ENCODE data around the gene DUXB. TPM values are rescaled to one million over a fixed set of nuclear protein-coding genes. Genes with fewer than 3 reads are reported as not detected.

The DUXB gene
- total and polyA plus RNA-seq, 4 donors = 0.42 TPM; not detected in 3

DNA sequence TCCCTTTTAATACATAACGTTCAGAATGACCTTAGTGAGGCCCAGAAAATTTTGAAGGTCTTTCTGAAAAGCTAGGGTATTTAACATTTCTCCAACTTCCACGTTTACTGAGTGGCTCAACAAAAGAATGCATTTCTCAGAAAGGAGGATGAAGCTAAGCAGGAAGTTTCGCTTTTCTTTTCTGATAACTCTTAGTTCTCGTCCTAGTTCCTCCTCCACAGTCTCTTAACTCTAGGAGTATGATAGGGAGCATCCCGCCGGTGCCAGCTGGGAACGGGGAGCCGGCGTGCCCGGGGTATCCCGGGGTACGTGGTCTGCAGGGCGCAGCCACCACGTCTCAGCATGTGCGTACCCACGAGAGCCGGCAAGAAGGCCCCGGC, 54.2 kb downstream of the DUXB start:
- Histone ChIP-seq H3K27me3 (ENCODE audit: control insufficient read depth in 4 of 4, insufficient read depth in 4 of 4, low read length in 3 of 4) (no peaks in the 10 kb centered on the region), H3K9me3 (ENCODE audit: control insufficient read depth in 4 of 4, low read length in 3 of 4) (no peaks in the 10 kb centered on the region), H3K36me3 (ENCODE audit: control insufficient read depth in 4 of 4, insufficient read depth in 3 of 4, low read depth in 1 of 4, low read length in 3 of 4) (peaks cover 0 to 16% (median 2%) of the 10 kb centered on the region in 4 donors), H3K27ac (ENCODE audit: low read depth in 1 of 2, low read length in 2 of 2) (peak overlapping the region; percentile 87 to 91), H3K9ac (ENCODE audit: low read depth in 1 of 2, low read length in 2 of 2) (peak overlapping the region; percentile 87 to 95), H3K4me3 (ENCODE audit: low read depth in 1 of 3, low read length in 3 of 3) (peak overlapping the region; percentile 89 to 100 (median 100)), H3K4me1 (ENCODE audit: control insufficient read depth in 4 of 4, insufficient read depth in 4 of 4, low read length in 3 of 4) (peaks cover 9 to 48% (median 33%) of the 10 kb centered on the region in 4 donors)
- TF ChIP-seq SP1 (IDR thresholded peaks at IDR 0.05) = no peak
- TF ChIP-seq YY1 (IDR thresholded peaks at IDR 0.05) = no peak
- TF ChIP-seq ATF3 (IDR thresholded peaks at IDR 0.05) = no peak
- no peak for TF ChIP-seq HNF4G (IDR thresholded peaks at IDR 0.05)
- TF ChIP-seq ZBTB33 (IDR thresholded peaks at IDR 0.05) = no peak
- no peak for TF ChIP-seq FOXA1 (IDR thresholded peaks at IDR 0.05)
- TF ChIP-seq JUND (IDR thresholded peaks at IDR 0.05) = no peak
- TF ChIP-seq TAF1 (conservative IDR thresholded peaks at IDR 0.05) = no peak
- TF ChIP-seq EGR1 (IDR thresholded peaks at IDR 0.05; ENCODE audit: low read depth in 2 of 2) = no peak
- no peak for TF ChIP-seq GABPA (IDR thresholded peaks at IDR 0.05 in 1 of 2, conservative IDR thresholded peaks at IDR 0.05 in 1 of 2)
- WGBS = under 1% methylated on average over 18 of the region's 18 CpGs
- DNase-seq (ENCODE audit: low spot score) = no peak

GRCh38 chr16:75644240-75645012, 56.8 kb downstream of the DUXB start:
- H3K9ac ChIP-seq (ENCODE audit: low read depth in 1 of 2, low read length in 2 of 2) = no peak overlapping the region
- peaks cover 6 to 41% (median 18%) of the 10 kb centered on the region in 4 donors for H3K36me3 ChIP-seq (ENCODE audit: control insufficient read depth in 4 of 4, insufficient read depth in 3 of 4, low read depth in 1 of 4, low read length in 3 of 4)
- no peak overlapping the region for H3K4me3 ChIP-seq (ENCODE audit: low read depth in 1 of 3, low read length in 3 of 3)
- DNase-seq (ENCODE audit: low spot score) = no peak
- TF ChIP-seq ZBTB33 (IDR thresholded peaks at IDR 0.05) (no peak), RAD21 (IDR thresholded peaks at IDR 0.05) (peak in 1 of 2 donors; percentile 24), NR2F2 (IDR thresholded peaks at IDR 0.05) (no peak), RXRA (IDR thresholded peaks at IDR 0.05) (no peak)
- H3K9me3 ChIP-seq (ENCODE audit: control insufficient read depth in 4 of 4, low read length in 3 of 4) = no peaks in the 10 kb centered on the region
- WGBS = 93% methylated on average over 7 of the region's 7 CpGs
- peaks cover 5 to 25% (median 14%) of the 10 kb centered on the region in 4 donors for H3K4me1 ChIP-seq (ENCODE audit: control insufficient read depth in 4 of 4, insufficient read depth in 4 of 4, low read length in 3 of 4)
- H3K27ac ChIP-seq (ENCODE audit: low read depth in 1 of 2, low read length in 2 of 2) = no peak overlapping the region
- no peaks in the 10 kb centered on the region for H3K27me3 ChIP-seq (ENCODE audit: control insufficient read depth in 4 of 4, insufficient read depth in 4 of 4, low read length in 3 of 4)

Small RNA genes within 50 kb of the gene (small RNA-seq; reads per million reads assigned to genes)
- not detected for gene RN7SL520P

Other genes starting within 250 kb of the DUXB start
- gene TMEM170A, start 236.8 kb downstream of the DUXB start, total RNA-seq = 10 to 100 TPM; 19.2 to 25.4 TPM
- 10 to 100 TPM in 1 of 2 donors, 1 to 10 TPM in 1; 5.8 to 13.3 TPM for gene TMEM170A, start 236.8 kb downstream of the DUXB start, polyA plus RNA-seq
- under 1 TPM; under 0.01 to 0.17 TPM for gene CHST6, start 206.0 kb downstream of the DUXB start, total RNA-seq
- not detected for gene CHST6, start 206.0 kb downstream of the DUXB start, polyA plus RNA-seq
- gene CHST5, start 165.4 kb downstream of the DUXB start, total RNA-seq = not detected
- not detected for gene CHST5, start 165.4 kb downstream of the DUXB start, polyA plus RNA-seq
- 1 to 10 TPM; 2.0 to 2.1 TPM for gene TMEM231, start 145.2 kb downstream of the DUXB start, total RNA-seq
- gene TMEM231, start 145.2 kb downstream of the DUXB start, polyA plus RNA-seq = 1 to 10 TPM in 1 of 2 donors, under 1 TPM in 1; 0.60 to 1.9 TPM
- gene GABARAPL2, start 135.1 kb downstream of the DUXB start, total RNA-seq = 10 to 100 TPM; 26.5 to 56.9 TPM
- gene GABARAPL2, start 135.1 kb downstream of the DUXB start, polyA plus RNA-seq = 100 to 1,000 TPM in 1 of 2 donors, 10 to 100 TPM in 1; 66.1 to 123 TPM
- gene ADAT1, start 78.2 kb downstream of the DUXB start, total RNA-seq = 10 to 100 TPM; 22.6 to 42.3 TPM
- 10 to 100 TPM; 13.2 to 14.3 TPM for gene ADAT1, start 78.2 kb downstream of the DUXB start, polyA plus RNA-seq
- gene KARS1, start 53.8 kb downstream of the DUXB start, total RNA-seq = 10 to 100 TPM; 54.6 to 65.5 TPM
- 10 to 100 TPM; 47.3 to 49.9 TPM for gene KARS1, start 53.8 kb downstream of the DUXB start, polyA plus RNA-seq
- 10 to 100 TPM; 23.7 to 69.5 TPM for gene TERF2IP, start 53.7 kb downstream of the DUXB start, total RNA-seq
- gene TERF2IP, start 53.7 kb downstream of the DUXB start, polyA plus RNA-seq = 10 to 100 TPM; 21.7 to 22.8 TPM
- not detected for gene CPHXL2, start 24.5 kb downstream of the DUXB start, total RNA-seq
- gene CPHXL2, start 24.5 kb downstream of the DUXB start, polyA plus RNA-seq = not detected
- not detected for gene CPHXL, start 25.0 kb upstream of the DUXB start, total RNA-seq
- gene CPHXL, start 25.0 kb upstream of the DUXB start, polyA plus RNA-seq = not detected

Data from liver (tissue), 10 donors.